Activated CD8-positive, alpha-beta memory T cell treated with anti-CD3 and anti-CD28 coated beads for 24 hours (primary cell): ENCODE data around the gene MANF.
"Not testable (repeated sequence)": the region's sequence is repeated elsewhere in the genome, so short reads cannot be mapped to it uniquely, and the experiment has no call there.

Experiments used
- DNase-seq: peaks from one replicate; pipeline ENCODE4 v3.0.0-alpha.2; 2020

Gene MANF

DNA sequence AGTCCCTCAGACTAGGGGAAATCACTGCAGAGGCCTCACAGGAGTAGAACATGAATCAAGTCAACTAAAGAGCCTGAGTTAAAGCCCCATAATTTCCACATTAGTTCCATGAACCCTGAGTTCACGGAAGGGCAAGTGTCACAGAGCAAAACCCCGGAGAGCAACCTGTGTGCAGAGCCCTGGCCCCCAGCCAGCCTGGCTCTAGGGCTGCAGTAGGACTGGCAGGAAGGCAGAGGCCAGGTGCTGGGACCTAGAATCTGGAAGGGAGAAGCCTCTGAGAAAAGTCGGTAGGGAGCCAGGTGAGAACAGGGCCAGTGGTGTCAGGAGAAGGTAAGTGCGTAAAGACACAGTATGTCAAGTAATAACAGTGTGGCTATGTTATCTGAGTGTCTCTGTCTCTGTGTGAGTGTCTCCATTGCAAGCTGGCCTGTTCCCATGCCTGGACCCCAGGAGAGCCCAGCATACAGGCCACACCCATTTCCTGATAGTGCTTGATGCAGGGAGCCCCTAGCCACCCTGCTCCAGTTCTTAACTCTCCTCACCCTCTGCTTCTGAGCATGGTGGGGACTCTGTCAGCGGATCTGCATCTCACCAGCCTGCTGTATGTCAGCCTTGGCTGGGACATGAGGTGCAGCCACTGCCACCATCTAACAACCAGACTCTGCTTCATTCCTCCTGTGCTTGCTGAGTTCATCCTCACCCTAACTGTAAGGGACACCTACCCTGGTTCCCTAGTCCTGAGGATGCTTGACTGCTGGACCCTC, 11.3 kb upstream of the MANF start:
- DNase-seq: no peak

GRCh38 chr3:51374456-51374855, 10.6 kb upstream of the MANF start:
- no peak for DNase-seq

GRCh38 chr3:51375136-51375535, 10.0 kb upstream of the MANF start:
- no peak for DNase-seq

GRCh38 chr3:51375571-51375970, 9.5 kb upstream of the MANF start:
- DNase-seq: no peak

DNA sequence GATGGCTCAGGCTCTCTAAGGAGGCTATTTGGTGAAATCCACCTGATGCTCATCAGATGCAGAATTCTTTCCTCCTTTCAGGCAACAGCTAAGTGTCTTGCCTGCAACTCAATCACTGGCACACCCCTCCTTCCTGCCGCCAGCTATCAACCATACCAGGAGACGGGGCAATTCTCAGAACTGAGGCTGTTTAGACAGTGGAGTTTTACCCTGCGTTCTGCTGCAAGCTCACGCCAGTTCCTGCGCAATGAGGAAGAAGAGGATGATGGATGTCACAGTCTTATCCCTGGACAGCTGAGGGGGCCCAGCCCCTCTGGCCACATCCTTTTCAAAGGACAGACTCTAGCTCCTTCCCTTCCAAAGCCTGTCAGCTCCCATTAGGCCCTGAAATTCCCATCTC, 7.0 kb upstream of the MANF start:
- no peak for DNase-seq

- no peak for DNase-seq
Measured at GRCh38 chr3:51378726-51379125, 6.4 kb upstream of the MANF start.

DNA sequence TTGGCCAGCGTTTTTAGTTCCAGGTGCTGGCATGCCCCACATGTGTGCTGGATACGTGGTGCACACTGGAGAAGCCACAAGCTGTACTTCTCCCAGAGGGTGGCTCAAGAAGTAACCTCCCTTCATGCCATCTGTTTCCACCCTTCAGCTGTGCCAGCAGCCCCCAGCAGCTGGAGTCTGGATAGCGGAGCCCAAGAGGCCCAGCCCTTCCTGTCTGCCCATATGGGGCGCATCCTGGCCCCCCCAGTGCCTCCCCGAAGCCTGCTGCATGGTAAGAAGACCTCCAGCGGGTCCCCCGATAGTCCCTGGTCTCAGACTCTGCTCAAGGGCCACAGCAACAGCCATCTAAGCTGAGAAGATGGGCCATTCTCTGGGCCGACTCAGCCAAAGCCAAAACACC, 5.8 kb upstream of the MANF start:
- no peak for DNase-seq

DNA sequence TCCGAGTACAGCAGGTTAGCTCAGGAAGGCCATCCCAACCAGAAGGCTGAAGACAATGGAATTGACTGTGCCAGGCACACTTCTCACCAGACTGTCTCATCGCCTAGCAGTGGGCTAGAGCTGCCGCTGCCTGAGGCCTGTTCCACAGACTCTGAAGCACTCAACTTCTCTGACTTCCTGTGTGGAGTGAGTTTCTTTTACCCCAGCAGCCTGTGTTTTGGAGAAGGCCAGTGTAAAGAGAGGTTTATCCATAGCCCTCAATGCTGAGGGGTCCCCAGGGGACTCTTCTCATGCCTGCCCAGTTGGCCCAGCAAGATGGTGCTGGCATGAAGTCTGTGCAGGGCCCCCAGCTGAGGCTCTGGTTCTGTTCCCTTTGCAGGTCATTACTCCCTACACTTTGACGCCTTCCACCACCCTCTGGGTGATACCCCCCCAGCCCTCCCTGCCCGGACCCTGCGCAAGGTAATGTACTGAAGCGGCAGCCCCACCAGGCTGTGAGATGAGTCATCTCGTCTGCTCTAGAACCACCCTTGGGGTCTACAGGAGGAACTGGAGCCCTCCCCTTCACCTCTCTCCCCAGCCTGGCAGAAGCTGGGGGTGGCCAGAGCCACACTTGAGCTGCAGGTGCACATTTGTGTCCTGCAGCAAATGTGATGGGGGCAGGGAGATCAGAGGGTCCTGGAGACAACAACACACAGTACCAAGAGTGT, 5.2 kb upstream of the MANF start:
- DNase-seq: no peak

GRCh38 chr3:51380601-51381332, 4.3 kb upstream of the MANF start:
- DNase-seq: no peak

DNA sequence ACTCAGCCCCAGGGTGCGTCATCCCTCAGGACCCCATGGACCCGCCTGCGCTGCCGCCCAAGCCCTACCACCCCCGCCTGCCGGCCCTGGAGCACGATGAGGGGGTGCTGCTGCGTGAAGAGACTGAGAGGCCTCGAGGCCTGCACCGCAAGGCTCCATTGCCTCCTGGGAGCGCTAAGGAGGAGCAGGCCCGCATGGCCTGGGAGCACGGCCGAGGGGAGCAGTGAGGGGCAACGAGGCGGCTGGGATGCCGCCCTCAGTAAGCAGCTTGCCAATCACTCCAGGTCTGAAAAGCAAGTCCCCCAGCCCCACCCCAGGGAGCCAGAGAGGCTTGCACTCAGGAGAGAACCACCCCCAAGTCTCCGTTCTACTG, 3.8 kb upstream of the MANF start:
- DNase-seq: peak; percentile 50

DNA sequence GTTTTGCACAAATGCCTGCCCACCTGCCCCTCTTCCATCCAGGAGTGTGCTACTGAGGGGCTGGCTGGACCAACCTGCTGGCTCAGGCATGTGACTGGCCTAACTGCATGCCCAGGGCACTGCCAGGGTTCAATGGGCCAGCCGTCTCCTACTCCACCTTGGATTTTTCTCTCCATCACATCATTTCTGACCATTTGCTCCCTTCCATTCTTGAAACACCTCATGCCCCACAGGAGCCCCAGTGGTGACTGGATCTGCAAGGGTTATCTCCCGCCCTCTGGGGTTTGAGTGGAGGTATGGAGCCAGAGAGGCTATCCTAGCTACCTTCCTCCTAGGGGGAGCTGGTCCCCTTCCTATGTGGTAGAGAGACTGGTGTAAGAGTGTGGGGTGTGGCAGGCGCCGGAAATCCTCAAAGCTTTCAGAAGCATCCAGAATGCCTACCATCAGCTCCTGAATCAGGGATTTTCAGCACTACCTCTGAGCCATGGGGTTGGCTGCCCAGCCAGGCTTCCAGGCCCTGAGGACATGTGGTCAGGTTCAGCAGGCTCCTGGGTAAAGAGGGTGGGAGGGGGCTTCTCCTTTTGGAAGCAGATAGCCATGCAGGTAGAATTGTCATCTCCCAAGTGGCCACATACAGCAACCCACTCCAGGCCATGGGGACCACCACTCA, 2.9 kb upstream of the MANF start:
- DNase-seq: peak; percentile 52

DNA sequence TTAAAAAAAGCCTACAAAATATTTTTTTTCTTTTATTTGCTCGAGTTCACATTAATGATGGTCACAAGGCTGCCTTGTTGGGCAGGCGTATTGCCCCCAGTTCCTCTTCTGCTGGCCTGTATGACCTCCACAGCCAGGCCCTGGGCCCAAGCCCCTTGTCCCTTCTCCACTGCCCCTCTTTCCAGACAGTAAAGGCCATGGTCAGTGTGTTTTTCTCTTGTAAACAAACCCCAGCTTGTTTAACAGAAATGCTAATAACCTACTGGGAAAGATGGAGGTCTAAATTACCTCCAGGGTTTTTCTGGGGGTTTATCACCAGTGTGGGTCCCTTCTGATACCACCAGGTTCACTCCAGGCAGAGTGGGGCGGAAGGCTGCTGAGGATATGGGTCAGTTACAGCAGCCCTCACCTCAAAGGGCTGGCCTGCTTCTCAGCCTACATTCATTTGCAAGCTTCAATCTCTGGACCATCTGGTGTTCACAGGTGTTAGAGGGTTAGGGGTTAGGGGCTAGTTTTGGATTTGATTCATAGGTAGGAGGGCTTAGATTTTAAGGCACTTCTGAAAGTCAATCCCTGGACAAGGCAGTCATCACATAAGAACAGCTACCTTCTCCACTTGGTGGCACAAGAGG, 2.0 kb upstream of the MANF start:
- DNase-seq: peak; percentile 53

DNA sequence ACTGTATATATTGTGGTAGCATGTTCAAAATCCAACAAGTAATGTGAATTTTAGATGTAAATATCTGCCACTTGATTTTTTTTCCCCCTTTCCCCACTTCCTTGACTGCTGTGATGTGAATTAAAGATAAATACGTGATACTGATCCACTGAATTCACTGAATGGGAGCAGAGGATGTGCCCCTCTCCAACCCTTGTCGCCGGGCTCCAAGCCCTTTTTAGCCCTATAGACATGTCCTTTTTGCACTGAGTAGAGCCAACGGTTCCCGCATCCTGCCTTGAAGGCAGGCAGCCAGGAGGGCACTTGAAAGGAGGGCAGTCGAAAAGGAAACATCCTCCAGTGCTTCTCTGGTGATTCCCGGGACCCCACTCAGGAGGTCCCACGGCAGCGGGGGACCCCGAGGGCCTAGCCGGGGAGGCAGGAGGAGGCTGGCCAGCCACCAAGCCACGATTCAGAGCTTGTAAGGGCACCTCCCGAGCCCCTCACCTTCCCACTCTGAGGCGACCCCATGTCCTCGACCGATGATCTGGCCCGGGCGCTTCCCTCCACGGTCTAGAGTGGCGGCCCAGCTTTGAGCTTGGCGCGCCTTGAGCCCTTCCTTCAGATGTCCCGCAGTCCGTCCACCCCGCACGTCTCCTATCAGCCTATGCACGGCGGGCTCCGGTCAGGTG, 901 bp upstream of the MANF start:
- no peak for DNase-seq

DNA sequence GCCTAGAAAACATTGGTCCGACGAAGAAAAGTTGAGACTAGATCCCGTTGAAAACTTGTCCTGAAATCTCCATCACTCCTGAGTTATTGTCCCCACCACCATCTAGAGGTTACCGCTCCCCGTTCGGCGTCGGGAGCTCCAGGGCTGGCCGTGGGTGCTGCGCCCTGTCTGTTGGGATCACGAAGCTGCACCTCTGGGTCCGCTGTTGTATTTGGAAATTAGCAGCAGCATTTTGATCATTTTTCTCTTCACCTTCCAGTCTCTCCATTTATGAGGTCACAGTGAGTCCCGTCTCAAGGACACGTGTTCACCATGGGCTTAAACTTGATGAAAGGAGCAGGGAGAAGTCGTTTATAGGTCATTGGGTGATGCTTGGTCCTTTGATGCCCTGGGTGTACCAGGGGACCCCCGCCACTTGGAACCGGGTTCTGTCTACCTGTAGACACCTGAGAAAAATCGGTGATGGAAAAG, 565 bp downstream of the MANF start:
- no peak for DNase-seq

DNA sequence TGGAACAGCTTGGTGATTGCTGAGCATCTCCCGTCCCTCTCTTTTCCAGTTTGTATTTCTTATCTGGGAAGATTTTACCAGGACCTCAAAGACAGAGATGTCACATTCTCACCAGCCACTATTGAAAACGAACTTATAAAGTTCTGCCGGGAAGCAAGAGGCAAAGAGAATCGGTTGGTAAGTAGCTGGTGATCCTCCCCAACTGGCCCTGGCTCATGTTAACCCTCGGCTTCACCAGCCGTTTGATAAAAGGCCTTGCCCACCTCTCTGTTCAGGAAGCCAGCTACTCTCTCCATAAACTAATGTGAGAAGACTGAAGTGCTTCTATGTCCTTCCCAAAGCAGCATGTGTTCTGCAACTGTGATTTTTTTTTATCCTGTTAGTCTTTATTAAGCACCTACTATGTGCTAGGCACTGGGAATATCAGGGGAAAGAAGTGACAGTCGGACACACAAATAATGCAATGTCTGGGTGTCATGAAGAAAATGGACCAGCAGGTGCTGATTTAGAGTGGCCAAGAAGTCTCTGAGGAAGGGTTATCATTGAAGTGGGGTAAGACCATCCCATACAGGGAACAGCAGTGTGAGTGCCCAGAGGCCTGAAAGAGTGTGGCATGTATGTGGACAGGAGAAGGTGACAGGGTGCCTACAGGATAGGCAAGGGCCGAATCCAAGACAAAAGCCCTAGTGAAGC, 1.2 kb downstream of the MANF start:
- DNase-seq: peak; percentile 55

- DNase-seq: peak; percentile 53
Measured at GRCh38 chr3:51386852-51387229, 1.8 kb downstream of the MANF start.

DNA sequence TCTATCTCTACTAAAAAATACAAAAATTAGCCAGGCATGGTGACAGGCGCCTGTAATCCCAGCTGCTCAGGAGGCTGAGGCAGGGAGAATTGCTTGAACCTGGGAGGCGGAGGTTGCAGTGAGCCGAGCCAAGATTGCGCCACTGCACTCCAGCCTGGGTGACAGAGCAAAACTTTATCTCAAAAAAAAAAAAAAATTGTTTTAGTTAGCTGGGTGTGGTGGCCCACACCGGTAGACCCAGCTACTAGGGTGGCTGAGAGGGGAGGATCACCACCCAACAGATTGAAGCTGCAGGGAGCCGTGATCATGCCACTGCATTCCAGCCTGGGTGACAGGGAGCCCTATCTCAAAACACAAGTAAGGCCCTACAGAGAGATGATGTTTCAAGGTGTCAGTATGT, 2.2 kb downstream of the MANF start:
- DNase-seq: not testable (repeated sequence)

GRCh38 chr3:51388286-51389029, 3.4 kb downstream of the MANF start:
- peak; percentile 54 for DNase-seq

GRCh38 chr3:51389423-51390183, 4.5 kb downstream of the MANF start:
- DNase-seq: peak; percentile 74
